HCT116 (cell line): ENCODE data around the gene CRHR2. TPM values are rescaled to one million over a fixed set of nuclear protein-coding genes. Genes with fewer than 3 reads are reported as not detected.

Experiments used
- ATAC-seq: fragments of 200-7000 bp; cut with Tn5 transposase; 2 replicates; pipeline ENCODE4 v1.9.1; 2020; ENCODE audit warnings: mild to moderate bottlenecking, moderate library complexity
- BruUV-seq: library from RNA; stranded (reverse); fragments of 400-500 nt; replicated peaks from 2 replicates; lab custom pipeline; 2021; lab: Mats Ljungman, UMichigan
- CTCF ChIA-PET: fragments of 300-600 bp; sonication (Branson Sonifier 250); formaldehyde crosslinking; loops from one replicate; lab custom pipeline; 2021; ENCODE audit warnings: antibody characterized with exemption; lab: Charles Lee
- POLR2A ChIA-PET: fragments of 300-600, 350-600 bp; sonication (Branson Sonifier 250); formaldehyde crosslinking; loops from one replicate; lab custom pipeline; 2021; ENCODE audit warnings: antibody characterized with exemption; lab: Charles Lee
- RAD21 ChIA-PET, 2 experiments: fragments of 300-600 bp; sonication (Branson Sonifier 250); formaldehyde crosslinking; loops; one replicate each; lab custom pipeline; 2023; ENCODE audit warnings: low total read pairs in 2 of 2; ENCODE audit not compliant: uncharacterized antibody in 2 of 2, unreplicated experiment in 2 of 2, low non-redundant PET in 1 of 2; lab: Charles Lee
- DNase-seq: peaks from one replicate; pipeline ENCODE4 v3.0.0-alpha.2; 2010; ENCODE audit warnings: low read depth, low spot score
- H2AFZ ChIP-seq: fragments of 200-600 bp; shearing (Covaris generic), sonication (generic); 2 replicates; pipeline ENCODE4 v1.6.1; 2017; ENCODE audit warnings: low read depth, mixed run types, mixed read lengths, antibody characterized with exemption, low read length; ENCODE audit not compliant: poor library complexity, severe bottlenecking
- H3K27ac ChIP-seq: 2 replicates; pipeline ENCODE4 v1.5.1; 2012; ENCODE audit warnings: low read depth, low read length
- H3K27me3 ChIP-seq: fragments of 200-600 bp; sonication (generic); 2 replicates; pipeline ENCODE4 v1.6.1; 2016; ENCODE audit warnings: mixed run types, low read length, mixed read lengths; ENCODE audit not compliant: insufficient read depth
- H3K36me3 ChIP-seq, 2 experiments: fragments of 200-500 bp in 1 of 2; fragments of 200-600 bp in 1 of 2; sonication (Bioruptor generic) in 1 of 2; sonication (generic) in 1 of 2; 2 replicates each; pipeline versions ENCODE4 v1.5.1 to v1.6.1; 2014 to 2016; ENCODE audit warnings: low read length in 2 of 2, inconsistent platforms in 1 of 2, mixed read lengths in 1 of 2, mixed run types in 1 of 2; ENCODE audit not compliant: insufficient read depth in 2 of 2, control insufficient read depth in 1 of 2
- H3K4me1 ChIP-seq, 2 experiments: fragments of 200-600 bp in 1 of 2; sonication (generic) in 1 of 2; 2 replicates each; pipeline versions ENCODE4 v1.5.1 to v1.6.1; 2012 to 2017; ENCODE audit warnings: low read length in 2 of 2, inconsistent platforms in 1 of 2, mild to moderate bottlenecking in 1 of 2, mixed read lengths in 1 of 2, mixed run types in 1 of 2, moderate library complexity in 1 of 2; ENCODE audit not compliant: insufficient read depth in 2 of 2, control insufficient read depth in 1 of 2
- H3K4me2 ChIP-seq: fragments of 200-600 bp; sonication (generic); 2 replicates; pipeline ENCODE4 v1.6.1; 2017; ENCODE audit warnings: mixed run types, low read length, mixed read lengths
- H3K4me3 ChIP-seq, 2 experiments: fragments of 200-600 bp in 1 of 2; sonication (generic) in 1 of 2; replicated peaks in 1 of 2; 2 replicates each; pipeline ENCODE4 v1.5.1; 2011 to 2016; ENCODE audit warnings: low read length in 2 of 2, control low read depth in 1 of 2, low read depth in 1 of 2, mild to moderate bottlenecking in 1 of 2, mixed read lengths in 1 of 2, mixed run types in 1 of 2
- H3K79me2 ChIP-seq: fragments of 200-600 bp; sonication (generic); 2 replicates; pipeline ENCODE4 v1.6.1; 2017; ENCODE audit warnings: mild to moderate bottlenecking, mixed run types, low read length, moderate library complexity, mixed read lengths; ENCODE audit not compliant: insufficient read depth
- H3K9ac ChIP-seq: fragments of 200-600 bp; sonication (generic); 2 replicates; pipeline ENCODE4 v1.6.1; 2016; ENCODE audit warnings: low read length, mixed read lengths
- H3K9me2 ChIP-seq: fragments of 200-600 bp; sonication (generic), shearing (Covaris generic); 2 replicates; pipeline ENCODE4 v1.6.1; 2017; ENCODE audit warnings: mixed run types, mild to moderate bottlenecking, moderate library complexity; ENCODE audit not compliant: insufficient read depth
- H3K9me3 ChIP-seq, 2 experiments: fragments of 200-500 bp in 1 of 2; fragments of 200-600 bp in 1 of 2; sonication (Bioruptor generic) in 1 of 2; sonication (generic) in 1 of 2; 2 replicates each; pipeline ENCODE4 v1.6.1; 2014 to 2017; ENCODE audit warnings: low read length in 2 of 2, mixed read lengths in 2 of 2, inconsistent platforms in 1 of 2, low read depth in 1 of 2, mild to moderate bottlenecking in 1 of 2, mixed run types in 1 of 2, moderate library complexity in 1 of 2; ENCODE audit not compliant: control insufficient read depth in 1 of 2, insufficient read depth in 1 of 2
- H4K20me1 ChIP-seq: fragments of 200-600 bp; sonication (generic), shearing (Covaris generic); 2 replicates; pipeline ENCODE4 v1.6.1; 2017; ENCODE audit warnings: mixed run types, mild to moderate bottlenecking, moderate library complexity; ENCODE audit not compliant: insufficient read depth
- EGR1 ChIP-seq: IDR thresholded peaks from 2 replicates; pipeline ENCODE4 v1.6.1; 2012; ENCODE audit warnings: low read depth
- EZH2 ChIP-seq: fragments of 200-600 bp; sonication (generic); IDR thresholded peaks from 2 replicates; pipeline ENCODE4 v1.6.1; 2017; ENCODE audit warnings: antibody characterized with exemption, mixed run types
- FOSL1 ChIP-seq: IDR thresholded peaks from 2 replicates; pipeline ENCODE4 v1.6.1; 2012; ENCODE audit warnings: low read depth
- JUND ChIP-seq: IDR thresholded peaks from 2 replicates; pipeline ENCODE4 v1.6.1; 2012
- REST ChIP-seq: IDR thresholded peaks from 2 replicates; pipeline ENCODE4 v1.6.1; 2012; ENCODE audit warnings: low read depth
- SIN3A ChIP-seq: IDR thresholded peaks from 2 replicates; pipeline ENCODE4 v1.6.1; 2012; ENCODE audit warnings: low read depth
- SRF ChIP-seq: IDR thresholded peaks from 2 replicates; pipeline ENCODE4 v1.6.1; 2012; ENCODE audit warnings: low read depth
- TCF7L2 ChIP-seq: IDR thresholded peaks from 2 replicates; pipeline ENCODE4 v1.7.0; 2011; ENCODE audit warnings: borderline replicate concordance, inconsistent platforms; ENCODE audit not compliant: insufficient read depth, insufficient read length; ENCODE audit errors: extremely low read depth
- YY1 ChIP-seq: IDR thresholded peaks from 2 replicates; pipeline ENCODE4 v1.6.1; 2011; ENCODE audit warnings: low read length, low read depth, moderate library complexity, mild to moderate bottlenecking; ENCODE audit not compliant: insufficient replicate concordance; ENCODE audit errors: extremely low read depth
- ZNF274 ChIP-seq: fragments of 200-500 bp; sonication (Bioruptor generic); IDR thresholded peaks from 2 replicates; pipeline ENCODE4 v1.6.1; 2014; ENCODE audit warnings: mild to moderate bottlenecking, low read depth, low read length, inconsistent platforms
- intact Hi-C: fragments of 100-400 bp; cut with micrococcal nuclease; formaldehyde crosslinking; loops from 2 replicates; pipeline ENCODE4 v1.10.0; 2022
- total RNA-seq: library from RNA; stranded (reverse); gene quantifications from one replicate; pipeline ENCODE4 v1.2.1, GENCODE V29; 2021; ENCODE audit not compliant: unreplicated experiment
- TF ChIP-seq, protein P1 (sequence below), 3 experiments: fragments of 200-600 bp in 1 of 3; sonication (generic) in 1 of 3; IDR thresholded peaks in 2 of 3; conservative IDR thresholded peaks in 1 of 3; 2 replicates each; pipeline ENCODE4 v1.5.1; 2012 to 2017; ENCODE audit warnings: low read depth in 2 of 3, low read length in 2 of 3, antibody characterized with exemption in 1 of 3, borderline replicate concordance in 1 of 3, control low read depth in 1 of 3, mild to moderate bottlenecking in 1 of 3, mixed read lengths in 1 of 3, mixed run types in 1 of 3, moderate library complexity in 1 of 3; ENCODE audit not compliant: insufficient read depth in 1 of 3

CRHR2 gene
- total RNA-seq, 1 experiment from 2014 or later: not detected

DNA sequence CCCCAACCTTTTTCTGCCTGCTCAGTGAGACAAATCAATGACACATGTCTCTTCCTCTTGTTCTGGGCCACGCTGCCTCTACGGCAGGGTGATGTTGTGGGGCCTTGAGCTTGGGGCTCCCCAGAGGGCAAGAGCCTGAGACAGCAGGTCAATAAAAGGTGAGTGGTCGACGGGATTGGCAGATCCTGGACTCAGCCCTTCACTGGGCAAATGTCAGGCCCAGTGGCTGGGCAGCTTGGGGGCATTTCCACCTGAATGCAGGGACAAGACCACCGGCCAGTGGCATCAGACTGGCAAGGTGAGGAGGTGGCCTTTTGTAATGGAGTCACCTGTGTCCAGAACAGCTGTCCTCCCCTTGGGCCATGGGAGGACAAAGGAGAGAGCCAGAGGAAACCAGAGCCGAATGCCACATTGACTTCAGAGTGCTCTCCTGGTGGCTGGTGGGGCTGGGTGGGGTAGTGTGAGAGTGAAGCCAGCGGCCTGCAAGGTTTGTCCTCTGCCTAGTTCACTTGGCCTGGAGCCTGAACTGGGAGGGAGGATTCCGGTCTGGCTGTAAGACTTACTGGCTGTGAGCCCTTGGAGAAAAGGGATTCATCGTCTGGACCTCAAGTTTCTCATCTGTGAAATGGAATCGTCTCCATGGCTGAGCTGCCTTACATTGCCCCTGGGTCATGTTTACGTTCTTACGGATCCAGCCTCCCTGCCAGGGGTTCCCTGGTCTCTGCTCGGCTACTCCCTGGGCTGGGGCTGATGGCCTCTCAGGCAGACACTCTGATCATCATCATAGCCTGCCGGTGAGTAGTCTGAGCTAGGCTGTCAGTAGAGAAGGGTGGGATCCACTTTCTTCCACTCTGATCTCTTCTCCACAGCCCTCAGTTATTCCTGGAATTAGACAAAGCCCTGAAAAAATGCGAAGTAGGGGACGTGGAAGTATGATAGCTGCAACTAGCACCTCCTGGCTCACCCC, 25.4 kb upstream of the CRHR2 start:
- RAD21 ChIA-PET: no interaction called here
- Histone ChIP-seq H3K27ac (no peak overlapping the region), H4K20me1 (no peaks in the 10 kb centered on the region), H3K4me1 (no peaks in the 10 kb centered on the region), H3K9me3 (no peaks in the 10 kb centered on the region), H3K4me2 (no peak overlapping the region), H3K4me3 (no peak overlapping the region), H2AFZ (no peak overlapping the region), H3K27me3 (no peaks in the 10 kb centered on the region), H3K9ac (no peak overlapping the region), H3K79me2 (no peaks in the 10 kb centered on the region), H3K9me2 (no peaks in the 10 kb centered on the region), H3K36me3 (no peaks in the 10 kb centered on the region)
- intact Hi-C loops: no loop called here
- DNase-seq (no peak), ATAC-seq (no peak)
- no peak for TF ChIP-seq EGR1
- TF ChIP-seq REST: no peak
- no peak for TF ChIP-seq ZNF274
- no peak for TF ChIP-seq SIN3A
- TF ChIP-seq TCF7L2: no peak
- TF ChIP-seq JUND: no peak
- TF ChIP-seq, protein P1, sequence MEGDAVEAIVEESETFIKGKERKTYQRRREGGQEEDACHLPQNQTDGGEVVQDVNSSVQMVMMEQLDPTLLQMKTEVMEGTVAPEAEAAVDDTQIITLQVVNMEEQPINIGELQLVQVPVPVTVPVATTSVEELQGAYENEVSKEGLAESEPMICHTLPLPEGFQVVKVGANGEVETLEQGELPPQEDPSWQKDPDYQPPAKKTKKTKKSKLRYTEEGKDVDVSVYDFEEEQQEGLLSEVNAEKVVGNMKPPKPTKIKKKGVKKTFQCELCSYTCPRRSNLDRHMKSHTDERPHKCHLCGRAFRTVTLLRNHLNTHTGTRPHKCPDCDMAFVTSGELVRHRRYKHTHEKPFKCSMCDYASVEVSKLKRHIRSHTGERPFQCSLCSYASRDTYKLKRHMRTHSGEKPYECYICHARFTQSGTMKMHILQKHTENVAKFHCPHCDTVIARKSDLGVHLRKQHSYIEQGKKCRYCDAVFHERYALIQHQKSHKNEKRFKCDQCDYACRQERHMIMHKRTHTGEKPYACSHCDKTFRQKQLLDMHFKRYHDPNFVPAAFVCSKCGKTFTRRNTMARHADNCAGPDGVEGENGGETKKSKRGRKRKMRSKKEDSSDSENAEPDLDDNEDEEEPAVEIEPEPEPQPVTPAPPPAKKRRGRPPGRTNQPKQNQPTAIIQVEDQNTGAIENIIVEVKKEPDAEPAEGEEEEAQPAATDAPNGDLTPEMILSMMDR (IDR thresholded peaks at IDR 0.05 in 2 of 3, conservative IDR thresholded peaks at IDR 0.05 in 1 of 3; ENCODE audit: borderline replicate concordance in 1 of 3, insufficient read depth in 1 of 3, low read depth in 2 of 3, low read length in 2 of 3): no peak
- no peak for TF ChIP-seq YY1
- TF ChIP-seq SRF: no peak
- TF ChIP-seq FOSL1: no peak
- TF ChIP-seq EZH2: no peak
- POLR2A ChIA-PET: no interaction called here
- BruUV-seq: no TSS peak
- CTCF ChIA-PET: no interaction called here
